Measurements from ENCODE around the gene PHOSPHO1. TPM values are rescaled to one million over a fixed set of nuclear protein-coding genes. Genes with fewer than 3 reads are reported as not detected.
"Not testable (repeated sequence)": the region's sequence is repeated elsewhere in the genome, so short reads cannot be mapped to it uniquely, and the experiment has no call there.

The PHOSPHO1 gene
- total and polyA plus RNA-seq, 2 experiments from 2014 or later: not detected

DNA sequence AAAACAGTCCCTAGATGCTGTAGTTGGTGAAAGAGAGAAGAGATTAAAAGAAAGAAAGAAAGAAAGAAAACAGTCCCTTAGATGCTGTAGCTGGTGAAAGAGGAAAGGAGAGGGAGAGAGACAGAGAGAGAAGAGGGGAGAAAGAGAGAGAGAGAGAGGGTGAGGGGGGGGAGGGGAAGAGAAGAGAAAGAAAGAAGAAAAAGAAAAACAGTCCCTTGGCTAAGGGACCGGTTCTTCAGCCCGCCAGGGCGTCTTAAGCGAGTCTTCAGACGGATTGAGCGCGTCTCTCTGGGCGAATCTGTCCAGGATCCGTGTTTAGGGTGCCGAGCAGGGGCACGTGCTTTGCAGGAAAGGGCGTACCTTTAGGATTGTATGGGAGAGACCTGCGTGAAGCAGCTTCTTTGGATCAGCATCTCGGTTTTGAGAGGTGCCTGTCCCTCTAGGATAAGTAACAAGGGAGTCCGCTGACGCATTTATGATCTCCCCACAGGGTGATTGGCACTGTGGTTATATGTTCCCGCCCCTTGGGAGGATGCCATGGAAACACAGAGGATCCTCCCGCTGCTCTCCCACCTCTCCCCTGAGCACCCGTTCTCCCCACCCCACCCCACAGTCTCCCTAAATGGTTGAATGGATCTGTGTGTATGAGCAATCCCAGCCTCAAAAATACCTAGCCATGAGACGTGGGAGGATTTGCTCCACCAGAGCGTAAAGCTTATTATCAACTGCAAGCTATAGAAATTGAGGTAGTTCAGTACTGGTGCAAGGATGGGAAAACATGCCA, 36.9 kb downstream of the PHOSPHO1 start:
- Histone ChIP-seq H3K27me3 (no peaks in the 10 kb centered on the region), H3K9me3 (ENCODE audit: low read depth) (no peaks in the 10 kb centered on the region), H3K4me1 (ENCODE audit: low read depth) (no peaks in the 10 kb centered on the region), H3K27ac (no peak overlapping the region), H3K4me3 (peak overlapping the region; percentile 81), H3K36me3 (no peaks in the 10 kb centered on the region)
- TF ChIP-seq, protein P1, sequence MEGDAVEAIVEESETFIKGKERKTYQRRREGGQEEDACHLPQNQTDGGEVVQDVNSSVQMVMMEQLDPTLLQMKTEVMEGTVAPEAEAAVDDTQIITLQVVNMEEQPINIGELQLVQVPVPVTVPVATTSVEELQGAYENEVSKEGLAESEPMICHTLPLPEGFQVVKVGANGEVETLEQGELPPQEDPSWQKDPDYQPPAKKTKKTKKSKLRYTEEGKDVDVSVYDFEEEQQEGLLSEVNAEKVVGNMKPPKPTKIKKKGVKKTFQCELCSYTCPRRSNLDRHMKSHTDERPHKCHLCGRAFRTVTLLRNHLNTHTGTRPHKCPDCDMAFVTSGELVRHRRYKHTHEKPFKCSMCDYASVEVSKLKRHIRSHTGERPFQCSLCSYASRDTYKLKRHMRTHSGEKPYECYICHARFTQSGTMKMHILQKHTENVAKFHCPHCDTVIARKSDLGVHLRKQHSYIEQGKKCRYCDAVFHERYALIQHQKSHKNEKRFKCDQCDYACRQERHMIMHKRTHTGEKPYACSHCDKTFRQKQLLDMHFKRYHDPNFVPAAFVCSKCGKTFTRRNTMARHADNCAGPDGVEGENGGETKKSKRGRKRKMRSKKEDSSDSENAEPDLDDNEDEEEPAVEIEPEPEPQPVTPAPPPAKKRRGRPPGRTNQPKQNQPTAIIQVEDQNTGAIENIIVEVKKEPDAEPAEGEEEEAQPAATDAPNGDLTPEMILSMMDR (IDR thresholded peaks at IDR 0.05; ENCODE audit: low read depth, low read length): no peak
- DNase-seq (ENCODE audit: low read depth in 1 of 2, low spot score in 1 of 2): peak; percentile 28 to 76

DNA sequence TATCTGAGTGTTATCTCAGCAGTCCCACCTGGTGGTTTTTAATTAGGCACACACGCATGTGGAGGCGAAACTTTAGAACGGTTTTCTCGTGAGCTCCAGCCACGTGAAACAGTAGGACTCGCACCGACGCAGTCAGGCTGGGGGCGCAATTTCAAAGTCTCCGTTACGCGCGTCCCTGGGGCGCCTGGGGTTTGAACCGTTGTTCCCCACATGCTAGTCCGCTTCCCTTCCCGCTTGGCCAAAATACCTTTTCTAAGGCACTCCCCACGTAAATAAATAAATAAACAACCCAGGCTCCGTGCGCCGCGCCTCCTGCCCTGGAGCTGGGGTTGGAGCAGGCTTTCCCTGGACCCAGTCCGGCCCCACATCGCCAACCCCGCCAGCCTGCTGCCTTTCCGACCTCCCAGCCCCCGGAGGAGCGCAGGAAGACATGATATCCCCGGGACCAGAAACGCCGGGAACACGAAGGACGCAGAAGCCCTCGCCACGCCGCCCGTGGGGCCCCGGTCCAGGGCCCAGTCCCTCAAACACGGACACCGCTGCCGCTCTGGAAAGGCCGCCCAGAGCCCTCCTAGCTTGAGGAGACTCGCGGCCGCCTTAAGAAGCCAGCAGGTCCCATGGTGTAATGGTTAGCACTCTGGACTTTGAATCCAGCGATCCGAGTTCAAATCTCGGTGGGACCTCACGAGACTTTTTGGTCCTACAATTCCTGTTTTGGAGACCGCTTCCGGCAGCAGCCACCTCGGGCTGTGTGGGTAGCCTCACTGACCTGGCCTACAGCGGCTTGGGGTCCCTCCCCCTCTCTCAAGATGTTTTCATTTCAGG, 38.5 kb downstream of the PHOSPHO1 start:
- Histone ChIP-seq H3K9me3 (ENCODE audit: low read depth) (no peaks in the 10 kb centered on the region), H3K36me3 (no peaks in the 10 kb centered on the region), H3K27ac (peak overlapping the region; percentile 94), H3K27me3 (no peaks in the 10 kb centered on the region), H3K4me3 (peak overlapping the region; percentile 81), H3K4me1 (ENCODE audit: low read depth) (no peaks in the 10 kb centered on the region)
- peak; percentile 83 to 91 for DNase-seq (ENCODE audit: low read depth in 1 of 2, low spot score in 1 of 2)
- TF ChIP-seq, protein P1 (IDR thresholded peaks at IDR 0.05; ENCODE audit: low read depth, low read length): peak; percentile 42

DNA sequence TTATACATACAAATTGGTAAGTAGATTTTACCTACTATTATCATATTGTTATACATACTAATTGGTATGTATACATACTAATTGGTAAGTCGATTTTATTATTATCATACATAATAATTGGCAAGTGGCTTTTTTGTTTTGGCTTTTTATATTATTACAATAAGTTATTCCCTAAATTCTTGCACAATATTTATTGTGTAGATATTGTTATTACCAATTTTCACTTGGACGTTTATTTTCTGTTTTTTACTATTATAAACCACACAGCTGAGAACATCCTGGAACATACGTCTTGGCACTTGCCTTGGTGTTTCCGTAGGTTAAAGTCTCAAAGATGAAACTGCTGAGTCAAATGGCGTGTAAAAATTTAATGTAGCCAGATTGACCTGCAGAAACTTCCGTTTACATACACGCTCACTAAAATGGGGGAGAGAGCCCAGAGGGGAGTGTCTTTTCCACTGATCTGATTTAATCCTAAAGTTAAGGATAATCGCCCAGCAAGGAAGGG, 39.1 kb downstream of the PHOSPHO1 start:
- no peaks in the 10 kb centered on the region for H3K4me1 ChIP-seq (ENCODE audit: low read depth)
- H3K9me3 ChIP-seq (ENCODE audit: low read depth): no peaks in the 10 kb centered on the region
- no peak for DNase-seq (ENCODE audit: low read depth in 1 of 2, low spot score in 1 of 2)
- no peaks in the 10 kb centered on the region for H3K36me3 ChIP-seq
- H3K27me3 ChIP-seq: no peaks in the 10 kb centered on the region
- H3K4me3 ChIP-seq: peak overlapping the region; percentile 81
- TF ChIP-seq, protein P1 (IDR thresholded peaks at IDR 0.05; ENCODE audit: low read depth, low read length): no peak
- H3K27ac ChIP-seq: peak overlapping the region; percentile 94

DNA sequence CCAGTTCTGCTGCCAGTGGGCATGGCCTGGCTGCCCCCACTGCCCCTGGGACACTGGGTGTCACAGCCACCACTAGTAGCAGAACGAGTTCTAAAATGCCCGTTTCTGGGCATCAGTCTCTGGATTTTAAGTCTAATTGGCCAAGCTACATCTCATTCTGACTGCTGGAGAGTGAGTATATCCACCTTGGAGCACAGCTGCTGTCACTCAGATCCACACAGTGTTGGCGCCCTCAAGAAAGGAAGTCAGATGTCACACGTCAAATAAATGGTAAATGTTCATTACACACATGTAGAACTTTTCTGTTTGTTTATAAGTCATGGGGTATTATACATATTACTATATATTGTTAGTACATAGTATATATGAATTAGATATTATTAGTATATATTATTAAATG, 39.7 kb downstream of the PHOSPHO1 start:
- no peaks in the 10 kb centered on the region for H3K27me3 ChIP-seq
- DNase-seq (ENCODE audit: low read depth in 1 of 2, low spot score in 1 of 2): no peak
- H3K27ac ChIP-seq: no peak overlapping the region
- no peaks in the 10 kb centered on the region for H3K4me1 ChIP-seq (ENCODE audit: low read depth)
- H3K9me3 ChIP-seq (ENCODE audit: low read depth): no peaks in the 10 kb centered on the region
- TF ChIP-seq, protein P1 (IDR thresholded peaks at IDR 0.05; ENCODE audit: low read depth, low read length): no peak
- H3K4me3 ChIP-seq: no peak overlapping the region
- no peaks in the 10 kb centered on the region for H3K36me3 ChIP-seq

DNA sequence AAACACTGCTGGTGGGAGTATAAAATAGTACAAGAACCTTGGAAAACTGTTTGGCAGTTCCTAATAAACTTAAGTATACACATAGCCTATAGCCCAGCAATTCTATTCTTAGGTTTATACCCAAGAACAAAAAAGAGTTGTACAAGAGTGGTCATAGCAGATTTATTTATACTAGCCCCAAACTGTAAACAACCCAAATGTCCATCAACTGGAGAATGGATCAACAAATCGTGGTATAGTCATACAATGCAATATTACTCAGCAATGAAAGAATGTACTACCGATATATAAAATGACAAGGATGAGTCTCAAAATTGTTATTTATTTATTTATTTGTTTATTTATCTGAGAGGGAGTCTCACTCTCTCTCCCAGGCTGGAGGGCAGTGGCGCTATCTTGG, 43.3 kb downstream of the PHOSPHO1 start:
- no peak for DNase-seq (ENCODE audit: low read depth in 1 of 2, low spot score in 1 of 2)
- no peaks in the 10 kb centered on the region for H3K36me3 ChIP-seq
- H3K27ac ChIP-seq: no peak overlapping the region
- TF ChIP-seq, protein P1 (IDR thresholded peaks at IDR 0.05; ENCODE audit: low read depth, low read length): no peak
- no peaks in the 10 kb centered on the region for H3K27me3 ChIP-seq
- no peaks in the 10 kb centered on the region for H3K9me3 ChIP-seq (ENCODE audit: low read depth)
- H3K4me3 ChIP-seq: no peak overlapping the region
- H3K4me1 ChIP-seq (ENCODE audit: low read depth): no peaks in the 10 kb centered on the region

DNA sequence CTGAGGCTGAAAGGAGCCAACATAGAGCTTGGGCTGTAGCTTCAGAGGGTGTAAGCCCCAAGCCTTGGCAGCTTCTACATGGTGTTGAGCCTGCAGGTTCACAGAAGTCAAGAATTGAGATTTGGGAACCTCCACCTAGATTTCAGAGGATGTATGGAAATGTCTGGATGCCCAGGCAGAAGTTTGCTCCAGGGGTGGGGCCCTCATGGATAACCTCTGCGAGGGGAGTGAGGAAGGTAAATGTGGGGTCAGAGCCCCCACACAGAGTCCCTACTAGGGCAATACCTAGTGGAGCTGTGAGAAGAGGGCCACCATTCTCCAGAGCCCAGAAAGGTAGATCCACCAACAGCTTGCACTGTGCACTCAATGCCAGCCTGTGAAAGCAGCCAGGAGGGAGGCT, 45.2 kb downstream of the PHOSPHO1 start:
- not testable (repeated sequence) for H3K27me3 ChIP-seq; DNase-seq (ENCODE audit: low read depth in 1 of 2, low spot score in 1 of 2); H3K36me3 ChIP-seq; H3K27ac ChIP-seq; H3K4me1 ChIP-seq (ENCODE audit: low read depth); H3K9me3 ChIP-seq (ENCODE audit: low read depth); H3K4me3 ChIP-seq

DNA sequence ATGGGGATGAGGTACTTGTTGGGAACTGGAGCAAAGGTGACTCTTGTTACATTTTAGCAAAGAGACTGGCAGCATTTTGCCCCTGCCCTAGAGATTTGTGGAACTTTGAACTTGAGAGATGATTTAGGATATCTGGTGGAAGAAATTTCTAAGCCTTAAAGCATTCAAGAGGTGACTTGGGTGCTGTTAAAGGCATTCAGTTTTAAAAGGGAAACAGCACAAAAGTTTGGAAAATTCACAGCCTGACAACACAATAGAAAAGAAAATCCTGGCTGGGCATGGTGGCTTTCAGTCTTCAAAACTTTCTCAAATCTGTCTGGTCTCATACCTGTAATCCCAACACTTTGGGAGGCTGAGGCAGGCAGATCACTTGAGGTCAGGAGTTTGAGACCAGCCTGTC, 46.1 kb downstream of the PHOSPHO1 start:
- DNase-seq (ENCODE audit: low read depth in 1 of 2, low spot score in 1 of 2); H3K27me3 ChIP-seq; H3K36me3 ChIP-seq; H3K4me3 ChIP-seq; H3K27ac ChIP-seq; H3K4me1 ChIP-seq (ENCODE audit: low read depth); H3K9me3 ChIP-seq (ENCODE audit: low read depth): not testable (repeated sequence)
